ENCODE data around the gene CHP2. TPM values are rescaled to one million over a fixed set of nuclear protein-coding genes. Genes with fewer than 3 reads are reported as not detected.

The CHP2 gene
- total and polyA plus RNA-seq, 9 of the 15 experiments (the other 6 are each of a cell fraction or from before 2014, with no cell fraction given) = 0.23 to 1.1 (median 0.80) TPM

- TF ChIP-seq ZNF12 (CRISPR knock-in tag; IDR thresholded peaks at IDR 0.05) = peak; percentile 88
- no peak for TF ChIP-seq KAT2B (IDR thresholded peaks at IDR 0.05; ENCODE audit: low read depth, low read length)
- no peak for TF ChIP-seq FOXA3 (CRISPR knock-in tag; conservative IDR thresholded peaks at IDR 0.05 in 1 of 2, IDR thresholded peaks at IDR 0.05 in 1 of 2)
- no peak for TF ChIP-seq ZFP1 (CRISPR knock-in tag; IDR thresholded peaks at IDR 0.05)
- TF ChIP-seq CREB5 (CRISPR knock-in tag; IDR thresholded peaks at IDR 0.05) = no peak
- TF ChIP-seq MBD2 (IDR thresholded peaks at IDR 0.05; ENCODE audit: borderline replicate concordance, low read depth) = peak; percentile 46; the same call in 1 of the 2 replicates
- no peak for TF ChIP-seq POLR2AphosphoS5 (IDR thresholded peaks at IDR 0.05; ENCODE audit: control insufficient read depth, insufficient read depth, low read depth, low read length)
- no peak for TF ChIP-seq ZNF140 (CRISPR knock-in tag; IDR thresholded peaks at IDR 0.05)
- peak in 1 of 2 experiments; percentile 38; a peak in 1 of 4 replicates for TF ChIP-seq NRF1 (conservative IDR thresholded peaks at IDR 0.05 in 1 of 2, IDR thresholded peaks at IDR 0.05 in 1 of 2)
- peak; percentile 76 for TF ChIP-seq CBFA2T3 (IDR thresholded peaks at IDR 0.05)
- no peak for TF ChIP-seq ZNF449 (CRISPR knock-in tag; IDR thresholded peaks at IDR 0.05)
- TF ChIP-seq HDAC2 (IDR thresholded peaks at IDR 0.05) = peak; percentile 66; the same call in 1 of the 2 replicates
- TF ChIP-seq C11orf30 (IDR thresholded peaks at IDR 0.05; ENCODE audit: low read depth) = peak; percentile 13; the same call in 1 of the 2 replicates
- TF ChIP-seq MCM7 (IDR thresholded peaks at IDR 0.05) = no peak
- no peak for TF ChIP-seq RBFOX2 (IDR thresholded peaks at IDR 0.05; ENCODE audit: low read depth, low read length)
- TF ChIP-seq ZNF134 (CRISPR knock-in tag; conservative IDR thresholded peaks at IDR 0.05) = peak; percentile 82
- TF ChIP-seq NFE2 (IDR thresholded peaks at IDR 0.05; ENCODE audit: low read depth) = peak; percentile 54
- peak; percentile 65; the same call in 1 of the 2 replicates for TF ChIP-seq CHAMP1 (IDR thresholded peaks at IDR 0.05)
- TF ChIP-seq CHD1 (IDR thresholded peaks at IDR 0.05; ENCODE audit: low read length) = no peak
- no peak for TF ChIP-seq KDM5B (IDR thresholded peaks at IDR 0.05; ENCODE audit: insufficient replicate concordance, low read depth, low read length)
Observed at GRCh38 chr16:23784811-23785447, 30.1 kb downstream of the CHP2 start (continued).

Data from K562 (cell line).